BLaER1 treated with 17β-estradiol and CSF1 and Interleukin-3, amounts not matched to agents 10 nM and 100 nM (cell line): ENCODE data around the gene NOVA2.

Experiments
- H3K27ac ChIP-seq, 11 experiments: shearing (Covaris generic); formaldehyde crosslinking; 2 replicates each; pipeline ENCODE4 v1.8.1; 2022
- H3K27me3 ChIP-seq, 11 experiments: shearing (Covaris generic); formaldehyde crosslinking; 2 replicates each; pipeline ENCODE4 v1.8.1; 2022
- H3K36me3 ChIP-seq, 11 experiments: shearing (Covaris generic); formaldehyde crosslinking; 2 replicates each; pipeline ENCODE4 v1.8.1; 2022
- H3K4me1 ChIP-seq, 10 experiments: shearing (Covaris generic); formaldehyde crosslinking; 2 replicates each; pipeline ENCODE4 v1.8.1; 2022
- H3K4me2 ChIP-seq, 11 experiments: shearing (Covaris generic); formaldehyde crosslinking; 2 replicates each; pipeline ENCODE4 v1.8.1; 2022
- H3K4me3 ChIP-seq, 10 experiments: shearing (Covaris generic); formaldehyde crosslinking; 2 replicates each; pipeline ENCODE4 v1.8.1; 2022
- H3K9ac ChIP-seq, 11 experiments: shearing (Covaris generic); formaldehyde crosslinking; 2 replicates each; pipeline ENCODE4 v1.8.1; 2022
- H3K9me3 ChIP-seq, 11 experiments: shearing (Covaris generic); formaldehyde crosslinking; replicated peaks in 1 of 11; 2 replicates each; pipeline ENCODE4 v1.8.1; 2022
- H4K20me1 ChIP-seq, 11 experiments: shearing (Covaris generic); formaldehyde crosslinking; 2 replicates each; pipeline ENCODE4 v1.8.1; 2022
- Cebpa-rat ChIP-seq, 11 experiments: shearing (Covaris generic); IDR thresholded peaks; 2 replicates each; pipeline ENCODE4 v1.8.1; 2022

NOVA2 gene

GRCh38 chr19:45933759-45934158, 39.9 kb downstream of the NOVA2 start:
- Histone ChIP-seq H4K20me1 (no peaks in the 10 kb centered on the region), H3K36me3 (no peaks in the 10 kb centered on the region), H3K27ac (no peak overlapping the region), H3K4me1 (peaks cover 0 to 9% (median under 1%) of the 10 kb centered on the region in 10 experiments; a peak in 5 of 20 replicates), H3K4me3 (no peak overlapping the region), H3K4me2 (no peak overlapping the region), H3K27me3 (peaks cover 0 to 3% (median 0%) of the 10 kb centered on the region in 11 experiments; a peak in 3 of 22 replicates), H3K9me3 (no peaks in the 10 kb centered on the region), H3K9ac (no peak overlapping the region)
- no peak for TF ChIP-seq Cebpa-rat (IDR thresholded peaks at IDR 0.05)

GRCh38 chr19:45931055-45931454, 42.6 kb downstream of the NOVA2 start:
- H3K4me1 ChIP-seq, result peaks cover 5 to 13% (median 9%) of the 10 kb centered on the region in 10 experiments; a peak in 18 of 20 replicates
- H3K4me3 ChIP-seq, result no peak overlapping the region
- no peaks in the 10 kb centered on the region for H3K9me3 ChIP-seq
- no peak overlapping the region for H3K27ac ChIP-seq
- no peak overlapping the region for H3K9ac ChIP-seq
- H3K4me2 ChIP-seq, result no peak overlapping the region
- H3K27me3 ChIP-seq, result peaks cover 0 to 3% (median 0%) of the 10 kb centered on the region in 11 experiments; a peak in 2 of 22 replicates
- no peak for TF ChIP-seq Cebpa-rat (IDR thresholded peaks at IDR 0.05)
- H3K36me3 ChIP-seq, result no peaks in the 10 kb centered on the region
- H4K20me1 ChIP-seq, result no peaks in the 10 kb centered on the region

- H3K9ac ChIP-seq, result no peak overlapping the region; a peak in 1 of 22 replicates
Measured at GRCh38 chr19:45929247-45929646, 44.4 kb downstream of the NOVA2 start.

GRCh38 chr19:45927565-45928261, 46.0 kb downstream of the NOVA2 start:
- peak overlapping the region in 8 of 10 experiments; percentile 42 to 62 (median 52); a peak in 13 of 20 replicates for H3K4me3 ChIP-seq
- peaks cover 0 to 5% (median 0%) of the 10 kb centered on the region in 11 experiments; a peak in 1 of 22 replicates for H3K9me3 ChIP-seq
- H3K27me3 ChIP-seq, result no peaks in the 10 kb centered on the region
- no peaks in the 10 kb centered on the region for H3K36me3 ChIP-seq
- H3K4me1 ChIP-seq, result peaks cover 5 to 13% (median 9%) of the 10 kb centered on the region in 10 experiments; a peak in 18 of 20 replicates
- peak overlapping the region in 9 of 11 experiments; percentile 58 to 81 (median 74); a peak in 17 of 22 replicates for H3K27ac ChIP-seq
- no peak for TF ChIP-seq Cebpa-rat (IDR thresholded peaks at IDR 0.05)
- H4K20me1 ChIP-seq, result no peaks in the 10 kb centered on the region
- peak overlapping the region; percentile 72 to 95 (median 84) for H3K4me2 ChIP-seq
- H3K9ac ChIP-seq, result peak overlapping the region in 9 of 11 experiments; percentile 62 to 83 (median 75); a peak in 18 of 22 replicates

More at GRCh38 chr19:45929247-45929646, 44.4 kb downstream of the NOVA2 start:
- Histone ChIP-seq H3K27ac (no peak overlapping the region), H3K4me3 (no peak overlapping the region), H3K27me3 (no peaks in the 10 kb centered on the region), H4K20me1 (no peaks in the 10 kb centered on the region), H3K36me3 (no peaks in the 10 kb centered on the region), H3K4me2 (no peak overlapping the region), H3K4me1 (peaks cover 5 to 13% (median 9%) of the 10 kb centered on the region in 10 experiments; a peak in 18 of 20 replicates), H3K9me3 (peaks cover 0 to 5% (median 0%) of the 10 kb centered on the region in 11 experiments; a peak in 1 of 22 replicates)
- no peak for TF ChIP-seq Cebpa-rat (IDR thresholded peaks at IDR 0.05)

- Histone ChIP-seq H3K4me3 (no peak overlapping the region), H3K4me1 (peaks cover 5 to 13% (median 10%) of the 10 kb centered on the region in 10 experiments; a peak in 18 of 20 replicates), H3K9ac (no peak overlapping the region), H4K20me1 (no peaks in the 10 kb centered on the region; a peak in 1 of 22 replicates), H3K4me2 (no peak overlapping the region), H3K9me3 (peaks cover 0 to 5% (median 0%) of the 10 kb centered on the region in 11 experiments; a peak in 1 of 22 replicates), H3K36me3 (no peaks in the 10 kb centered on the region), H3K27me3 (no peaks in the 10 kb centered on the region), H3K27ac (no peak overlapping the region)
- TF ChIP-seq Cebpa-rat (IDR thresholded peaks at IDR 0.05), result no peak
Measured at GRCh38 chr19:45924891-45925447, 48.7 kb downstream of the NOVA2 start.

- Histone ChIP-seq H3K27ac (no peak overlapping the region), H3K9ac (no peak overlapping the region), H3K4me1 (0 out of 20 replicates have a peak, but pooled peaks cover 0 to 4% (median 0%) of the 10 kb centered on the region in 10 experiments), H3K9me3 (peaks cover 0 to 5% (median 0%) of the 10 kb centered on the region in 11 experiments; a peak in 1 of 22 replicates), H3K27me3 (no peaks in the 10 kb centered on the region), H3K4me3 (no peak overlapping the region), H4K20me1 (no peaks in the 10 kb centered on the region; a peak in 1 of 22 replicates), H3K36me3 (no peaks in the 10 kb centered on the region), H3K4me2 (no peak overlapping the region)
- no peak for TF ChIP-seq Cebpa-rat (IDR thresholded peaks at IDR 0.05)
Measured at GRCh38 chr19:45922281-45922680, 51.4 kb downstream of the NOVA2 start.

- Histone ChIP-seq H3K4me2 (no peak overlapping the region), H4K20me1 (no peaks in the 10 kb centered on the region; a peak in 1 of 22 replicates), H3K36me3 (no peaks in the 10 kb centered on the region), H3K27me3 (no peaks in the 10 kb centered on the region), H3K27ac (no peak overlapping the region), H3K4me1 (0 out of 20 replicates have a peak, but pooled peaks cover 0 to 4% (median 0%) of the 10 kb centered on the region in 10 experiments), H3K9me3 (peaks cover 0 to 5% (median 0%) of the 10 kb centered on the region in 11 experiments; a peak in 1 of 22 replicates), H3K9ac (no peak overlapping the region), H3K4me3 (no peak overlapping the region)
- TF ChIP-seq Cebpa-rat (IDR thresholded peaks at IDR 0.05), result no peak
Measured at GRCh38 chr19:45920458-45920857, 53.2 kb downstream of the NOVA2 start.

- Histone ChIP-seq H3K9me3 (peaks cover 0 to 4% (median 0%) of the 10 kb centered on the region in 11 experiments; a peak in 1 of 22 replicates), H3K4me2 (no peak overlapping the region), H3K27me3 (no peaks in the 10 kb centered on the region), H3K27ac (no peak overlapping the region), H3K9ac (no peak overlapping the region), H3K36me3 (no peaks in the 10 kb centered on the region), H3K4me3 (no peak overlapping the region), H3K4me1 (0 out of 20 replicates have a peak, but pooled peaks cover 0 to 4% (median 0%) of the 10 kb centered on the region in 10 experiments), H4K20me1 (no peaks in the 10 kb centered on the region; a peak in 1 of 22 replicates)
- TF ChIP-seq Cebpa-rat (IDR thresholded peaks at IDR 0.05), result no peak
Measured at GRCh38 chr19:45919678-45920077, 54.0 kb downstream of the NOVA2 start.

GRCh38 chr19:45918721-45919120, 54.9 kb downstream of the NOVA2 start:
- Histone ChIP-seq H3K4me3 (no peak overlapping the region), H3K9me3 (no peaks in the 10 kb centered on the region)

More at GRCh38 chr19:45918721-45919120, 54.9 kb downstream of the NOVA2 start:
- Histone ChIP-seq H3K4me2 (no peak overlapping the region), H3K36me3 (no peaks in the 10 kb centered on the region), H3K9ac (no peak overlapping the region), H4K20me1 (no peaks in the 10 kb centered on the region; a peak in 1 of 22 replicates), H3K4me1 (0 out of 20 replicates have a peak, but pooled peaks cover 0 to 4% (median 0%) of the 10 kb centered on the region in 10 experiments), H3K27ac (no peak overlapping the region), H3K27me3 (no peaks in the 10 kb centered on the region)
- no peak for TF ChIP-seq Cebpa-rat (IDR thresholded peaks at IDR 0.05)
